ENCODE measurements around the gene FAT3.

The FAT3 gene

GRCh38 chr11:92267278-92267677, 42.7 kb downstream of the FAT3 start:
- Histone ChIP-seq H3K4me1 (ENCODE audit: control insufficient read depth, low read depth, low read length) (peaks cover 25% of the 10 kb centered on the region), H3K9me3 (ENCODE audit: control insufficient read depth, low read depth, low read length) (no peaks in the 10 kb centered on the region), H3K36me3 (ENCODE audit: control insufficient read depth, low read depth, low read length) (no peaks in the 10 kb centered on the region), H3K9ac (ENCODE audit: low read length) (no peak overlapping the region), H3K4me3 (ENCODE audit: low read length) (no peak overlapping the region), H3K27ac (ENCODE audit: low read length) (no peak overlapping the region), H3K27me3 (ENCODE audit: control insufficient read depth, insufficient read depth, low read length) (no peaks in the 10 kb centered on the region)

- Histone ChIP-seq H3K36me3 (ENCODE audit: control insufficient read depth, low read depth, low read length) (no peaks in the 10 kb centered on the region), H3K4me3 (ENCODE audit: low read length) (no peak overlapping the region), H3K9me3 (ENCODE audit: control insufficient read depth, low read depth, low read length) (no peaks in the 10 kb centered on the region), H3K27ac (ENCODE audit: low read length) (no peak overlapping the region), H3K9ac (ENCODE audit: low read length) (no peak overlapping the region), H3K27me3 (ENCODE audit: control insufficient read depth, insufficient read depth, low read length) (no peaks in the 10 kb centered on the region), H3K4me1 (ENCODE audit: control insufficient read depth, low read depth, low read length) (peaks cover 25% of the 10 kb centered on the region)
Measured at GRCh38 chr11:92267968-92268367, 43.4 kb downstream of the FAT3 start.

GRCh38 chr11:92268546-92268945, 43.9 kb downstream of the FAT3 start:
- Histone ChIP-seq H3K27ac (ENCODE audit: low read length) (no peak overlapping the region), H3K4me3 (ENCODE audit: low read length) (no peak overlapping the region), H3K9ac (ENCODE audit: low read length) (no peak overlapping the region), H3K4me1 (ENCODE audit: control insufficient read depth, low read depth, low read length) (peaks cover 25% of the 10 kb centered on the region), H3K27me3 (ENCODE audit: control insufficient read depth, insufficient read depth, low read length) (no peaks in the 10 kb centered on the region), H3K9me3 (ENCODE audit: control insufficient read depth, low read depth, low read length) (no peaks in the 10 kb centered on the region), H3K36me3 (ENCODE audit: control insufficient read depth, low read depth, low read length) (no peaks in the 10 kb centered on the region)

GRCh38 chr11:92269021-92269420, 44.4 kb downstream of the FAT3 start:
- Histone ChIP-seq H3K9me3 (ENCODE audit: control insufficient read depth, low read depth, low read length) (no peaks in the 10 kb centered on the region), H3K27me3 (ENCODE audit: control insufficient read depth, insufficient read depth, low read length) (no peaks in the 10 kb centered on the region), H3K27ac (ENCODE audit: low read length) (no peak overlapping the region), H3K36me3 (ENCODE audit: control insufficient read depth, low read depth, low read length) (no peaks in the 10 kb centered on the region), H3K9ac (ENCODE audit: low read length) (no peak overlapping the region), H3K4me3 (ENCODE audit: low read length) (no peak overlapping the region), H3K4me1 (ENCODE audit: control insufficient read depth, low read depth, low read length) (peaks cover 25% of the 10 kb centered on the region)

GRCh38 chr11:92269841-92270240, 45.2 kb downstream of the FAT3 start:
- Histone ChIP-seq H3K9ac (ENCODE audit: low read length) (no peak overlapping the region), H3K27me3 (ENCODE audit: control insufficient read depth, insufficient read depth, low read length) (no peaks in the 10 kb centered on the region), H3K27ac (ENCODE audit: low read length) (no peak overlapping the region), H3K4me3 (ENCODE audit: low read length) (no peak overlapping the region), H3K36me3 (ENCODE audit: control insufficient read depth, low read depth, low read length) (no peaks in the 10 kb centered on the region), H3K9me3 (ENCODE audit: control insufficient read depth, low read depth, low read length) (no peaks in the 10 kb centered on the region), H3K4me1 (ENCODE audit: control insufficient read depth, low read depth, low read length) (peaks cover 25% of the 10 kb centered on the region)

GRCh38 chr11:92272651-92273050, 48.0 kb downstream of the FAT3 start:
- Histone ChIP-seq H3K9ac (ENCODE audit: low read length) (no peak overlapping the region), H3K4me3 (ENCODE audit: low read length) (no peak overlapping the region), H3K27me3 (ENCODE audit: control insufficient read depth, insufficient read depth, low read length) (no peaks in the 10 kb centered on the region), H3K36me3 (ENCODE audit: control insufficient read depth, low read depth, low read length) (no peaks in the 10 kb centered on the region), H3K9me3 (ENCODE audit: control insufficient read depth, low read depth, low read length) (no peaks in the 10 kb centered on the region), H3K27ac (ENCODE audit: low read length) (no peak overlapping the region), H3K4me1 (ENCODE audit: control insufficient read depth, low read depth, low read length) (peaks cover 15% of the 10 kb centered on the region)

All from iPS-18a (cell line).